KMS-11 (cell line): ENCODE data around the gene RABGAP1.

Experiments used
- H2AFZ ChIP-seq: fragments of 200-600 bp; sonication (generic); 2 replicates; pipeline ENCODE4 v1.6.1; 2016; ENCODE audit warnings: antibody characterized with exemption, mixed run types, low read depth
- H3K27ac ChIP-seq: fragments of 200-600 bp; sonication (generic); 2 replicates; pipeline ENCODE4 v1.6.1; 2016; ENCODE audit warnings: mild to moderate bottlenecking, mixed run types
- H3K27me3 ChIP-seq: fragments of 200-600 bp; sonication (generic); 2 replicates; pipeline ENCODE4 v1.6.1; 2017; ENCODE audit warnings: mild to moderate bottlenecking, low read depth, mixed run types, moderate library complexity; ENCODE audit not compliant: insufficient read depth
- H3K36me3 ChIP-seq: fragments of 200-600 bp; sonication (generic); 2 replicates; pipeline ENCODE4 v1.6.1; 2017; ENCODE audit warnings: mild to moderate bottlenecking, mixed run types; ENCODE audit not compliant: insufficient read depth
- H3K4me1 ChIP-seq: fragments of 200-600 bp; sonication (generic); 2 replicates; pipeline ENCODE4 v1.6.1; 2016; ENCODE audit warnings: mild to moderate bottlenecking, low read depth, mixed run types; ENCODE audit not compliant: poor library complexity, severe bottlenecking
- H3K4me2 ChIP-seq: fragments of 200-600 bp; sonication (generic); 2 replicates; pipeline ENCODE4 v1.7.0; 2016; ENCODE audit warnings: mild to moderate bottlenecking, mixed run types
- H3K4me3 ChIP-seq: fragments of 200-600 bp; sonication (generic); IDR thresholded peaks from 2 replicates; pipeline ENCODE4 v1.6.1; 2017; ENCODE audit warnings: low read depth, low read length, mixed read lengths; ENCODE audit not compliant: insufficient read depth
- H3K79me2 ChIP-seq: fragments of 200-600 bp; sonication (generic); 2 replicates; pipeline ENCODE4 v1.6.1; 2016; ENCODE audit warnings: low read depth, mixed run types; ENCODE audit not compliant: insufficient read depth
- H3K9ac ChIP-seq: fragments of 200-600 bp; sonication (generic); 2 replicates; pipeline ENCODE4 v1.6.1; 2016; ENCODE audit warnings: mild to moderate bottlenecking, mixed run types
- H4K20me1 ChIP-seq: fragments of 200-600 bp; sonication (generic); 2 replicates; pipeline ENCODE4 v1.6.1; 2016; ENCODE audit warnings: mild to moderate bottlenecking, mixed run types; ENCODE audit not compliant: insufficient read depth
- TF ChIP-seq, protein P1 (sequence below): fragments of 200-600 bp; sonication (generic); conservative IDR thresholded peaks from 2 replicates; pipeline ENCODE4 v1.6.1; 2017; ENCODE audit warnings: low read depth, mild to moderate bottlenecking, antibody characterized with exemption, low read length, moderate library complexity, mixed read lengths

Gene RABGAP1

DNA sequence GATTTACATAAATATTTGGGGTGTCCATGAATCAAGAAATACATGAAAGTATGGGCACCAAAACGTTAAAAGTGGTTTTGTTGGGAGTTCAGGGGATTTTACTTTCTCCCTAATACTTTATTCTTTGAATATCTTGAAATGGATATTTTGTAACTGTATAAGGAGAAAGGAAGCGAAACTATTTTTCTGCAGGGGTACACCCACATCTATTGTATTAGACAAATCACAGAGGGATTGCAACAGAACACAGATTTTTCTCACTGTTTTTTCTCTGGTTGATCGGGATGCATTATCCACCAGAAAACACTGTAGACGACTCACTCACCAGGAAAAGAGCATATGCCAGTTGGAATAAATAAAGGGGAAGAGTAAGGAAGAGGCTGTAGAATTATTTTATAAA, 1.2 kb upstream of the RABGAP1 start:
- Histone ChIP-seq H3K36me3 (no peaks in the 10 kb centered on the region), H3K27me3 (no peaks in the 10 kb centered on the region), H3K4me2 (no peak overlapping the region), H3K79me2 (peaks cover 41% of the 10 kb centered on the region), H3K4me3 (no peak overlapping the region), H3K9ac (no peak overlapping the region), H2AFZ (no peak overlapping the region), H4K20me1 (no peaks in the 10 kb centered on the region), H3K4me1 (peaks cover 22% of the 10 kb centered on the region), H3K27ac (no peak overlapping the region)
- TF ChIP-seq, protein P1, sequence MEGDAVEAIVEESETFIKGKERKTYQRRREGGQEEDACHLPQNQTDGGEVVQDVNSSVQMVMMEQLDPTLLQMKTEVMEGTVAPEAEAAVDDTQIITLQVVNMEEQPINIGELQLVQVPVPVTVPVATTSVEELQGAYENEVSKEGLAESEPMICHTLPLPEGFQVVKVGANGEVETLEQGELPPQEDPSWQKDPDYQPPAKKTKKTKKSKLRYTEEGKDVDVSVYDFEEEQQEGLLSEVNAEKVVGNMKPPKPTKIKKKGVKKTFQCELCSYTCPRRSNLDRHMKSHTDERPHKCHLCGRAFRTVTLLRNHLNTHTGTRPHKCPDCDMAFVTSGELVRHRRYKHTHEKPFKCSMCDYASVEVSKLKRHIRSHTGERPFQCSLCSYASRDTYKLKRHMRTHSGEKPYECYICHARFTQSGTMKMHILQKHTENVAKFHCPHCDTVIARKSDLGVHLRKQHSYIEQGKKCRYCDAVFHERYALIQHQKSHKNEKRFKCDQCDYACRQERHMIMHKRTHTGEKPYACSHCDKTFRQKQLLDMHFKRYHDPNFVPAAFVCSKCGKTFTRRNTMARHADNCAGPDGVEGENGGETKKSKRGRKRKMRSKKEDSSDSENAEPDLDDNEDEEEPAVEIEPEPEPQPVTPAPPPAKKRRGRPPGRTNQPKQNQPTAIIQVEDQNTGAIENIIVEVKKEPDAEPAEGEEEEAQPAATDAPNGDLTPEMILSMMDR, result no peak

DNA sequence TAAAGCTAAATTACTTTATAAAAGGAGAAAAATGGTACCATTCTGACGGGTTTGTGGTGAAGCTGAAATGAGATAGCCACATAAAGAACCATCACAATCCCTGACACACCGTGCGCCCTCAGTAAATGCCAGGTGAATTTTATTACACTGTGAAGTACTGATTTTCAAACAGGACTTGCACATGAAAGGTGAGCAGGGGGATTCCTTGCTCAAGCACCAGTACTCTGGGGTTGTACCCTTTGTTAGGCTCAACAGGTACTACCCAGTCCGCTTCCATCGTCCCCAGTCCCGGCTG, 419 bp upstream of the RABGAP1 start:
- Histone ChIP-seq H3K79me2 (peaks cover 40% of the 10 kb centered on the region), H4K20me1 (no peaks in the 10 kb centered on the region), H3K9ac (no peak overlapping the region), H3K4me3 (no peak overlapping the region), H3K27ac (peak overlapping the region; percentile 3; the same call in 1 of the 2 replicates), H3K4me2 (peak overlapping the region; percentile 35; the same call in 1 of the 2 replicates), H3K36me3 (no peaks in the 10 kb centered on the region), H3K27me3 (no peaks in the 10 kb centered on the region), H3K4me1 (peaks cover 26% of the 10 kb centered on the region), H2AFZ (peak overlapping the region; percentile 57)
- TF ChIP-seq, protein P1, result no peak

DNA sequence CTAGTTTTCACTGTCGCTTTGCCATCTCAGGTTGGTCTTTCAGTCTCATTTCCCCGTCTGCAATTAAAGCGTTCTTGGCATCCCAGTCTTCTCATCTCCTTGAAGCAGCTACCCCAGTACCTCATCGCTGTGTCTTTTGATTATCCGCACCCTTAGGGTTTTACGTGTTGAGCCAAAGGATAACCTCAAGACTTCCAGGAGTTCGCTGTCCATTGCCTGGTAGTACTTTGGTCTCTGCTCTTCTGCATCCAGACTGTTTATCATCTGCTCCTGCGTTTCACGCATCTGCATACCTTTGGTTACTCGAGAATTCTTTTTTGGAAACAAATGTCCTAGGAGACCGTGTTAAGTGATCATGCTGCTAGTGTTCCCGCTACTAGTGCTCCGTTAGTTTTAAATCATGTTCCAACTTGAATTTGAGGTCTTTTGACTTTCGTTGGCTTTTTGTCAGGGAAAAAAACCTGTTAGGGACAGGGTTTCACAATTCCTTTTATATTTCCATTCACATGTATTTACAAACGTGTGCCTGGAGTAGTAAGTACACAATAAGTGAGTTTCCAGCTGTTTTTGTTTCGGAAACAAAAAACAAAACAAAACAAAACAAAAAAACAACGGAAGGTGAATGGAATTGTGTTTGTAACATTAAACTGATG, 888 bp downstream of the RABGAP1 start:
- Histone ChIP-seq H3K36me3 (no peaks in the 10 kb centered on the region), H3K9ac (peak overlapping the region; percentile 62; the same call in 1 of the 2 replicates), H3K79me2 (peaks cover 45% of the 10 kb centered on the region), H3K4me3 (no peak overlapping the region), H2AFZ (peak overlapping the region; percentile 60; the same call in 1 of the 2 replicates), H3K27ac (peak overlapping the region; percentile 33; the same call in 1 of the 2 replicates), H3K4me1 (peaks cover 26% of the 10 kb centered on the region), H4K20me1 (no peaks in the 10 kb centered on the region), H3K27me3 (no peaks in the 10 kb centered on the region), H3K4me2 (peak overlapping the region; percentile 98)
- TF ChIP-seq, protein P1, result no peak

DNA sequence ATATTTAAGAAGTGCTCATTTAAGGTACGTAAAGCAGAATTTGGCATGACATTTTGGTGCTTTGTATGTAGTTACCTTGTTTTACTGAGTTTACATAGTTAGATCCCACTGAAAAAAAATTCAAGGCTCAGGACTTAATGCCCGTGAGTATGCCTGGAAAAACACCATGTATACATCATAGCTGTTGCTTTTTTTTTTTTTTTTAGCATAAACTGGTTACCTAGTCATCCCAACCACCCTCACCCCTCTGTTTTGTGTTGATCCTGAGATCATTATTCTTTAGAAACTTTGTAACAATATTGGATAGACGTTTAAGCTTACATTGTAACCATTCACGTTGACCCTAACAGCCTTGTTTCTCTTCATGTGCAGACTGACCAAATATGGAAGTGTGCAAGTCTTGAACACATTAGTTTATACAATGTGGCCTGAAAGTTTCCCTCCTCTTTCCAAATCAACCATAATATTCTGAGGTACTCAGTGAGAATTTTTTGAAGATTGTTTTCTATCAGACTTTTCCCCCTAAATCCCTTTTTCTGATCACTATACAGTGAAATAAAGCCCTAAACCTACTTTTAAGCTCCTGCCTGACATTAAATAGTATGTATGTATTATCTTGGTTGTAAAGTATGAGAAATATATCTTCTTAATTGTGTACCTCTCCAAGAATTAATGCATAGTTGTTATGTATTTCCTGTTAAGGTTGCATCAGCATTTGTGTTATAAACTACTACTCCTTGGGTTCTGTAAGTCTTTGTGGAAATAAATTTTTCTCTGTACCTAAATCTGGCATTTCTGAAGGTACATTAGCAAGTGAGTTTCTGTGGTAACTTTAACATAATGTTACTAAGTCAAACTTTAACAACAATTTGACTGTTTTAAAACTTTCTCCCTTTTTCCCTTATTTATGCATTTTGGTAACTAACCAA, 4.4 kb downstream of the RABGAP1 start:
- Histone ChIP-seq H3K27ac (no peak overlapping the region), H3K4me3 (no peak overlapping the region), H3K36me3 (no peaks in the 10 kb centered on the region), H3K4me1 (peaks cover 44% of the 10 kb centered on the region), H3K9ac (no peak overlapping the region), H2AFZ (no peak overlapping the region), H3K27me3 (no peaks in the 10 kb centered on the region), H3K79me2 (peaks cover 66% of the 10 kb centered on the region), H3K4me2 (no peak overlapping the region), H4K20me1 (no peaks in the 10 kb centered on the region)
- TF ChIP-seq, protein P1, result no peak
